ENCODE results near the gene NPIPA5.
"Not testable (repeated sequence)": the region's sequence is repeated elsewhere in the genome, so short reads cannot be mapped to it uniquely, and the experiment has no call there.

NPIPA5 gene

GRCh38 chr16:15393025-15393424 is 14.9 kb upstream of the NPIPA5 start:
- in situ Hi-C loops (cut with HindIII; ENCODE audit: low sequenced_read_pairs) = not testable (repeated sequence)

DNA sequence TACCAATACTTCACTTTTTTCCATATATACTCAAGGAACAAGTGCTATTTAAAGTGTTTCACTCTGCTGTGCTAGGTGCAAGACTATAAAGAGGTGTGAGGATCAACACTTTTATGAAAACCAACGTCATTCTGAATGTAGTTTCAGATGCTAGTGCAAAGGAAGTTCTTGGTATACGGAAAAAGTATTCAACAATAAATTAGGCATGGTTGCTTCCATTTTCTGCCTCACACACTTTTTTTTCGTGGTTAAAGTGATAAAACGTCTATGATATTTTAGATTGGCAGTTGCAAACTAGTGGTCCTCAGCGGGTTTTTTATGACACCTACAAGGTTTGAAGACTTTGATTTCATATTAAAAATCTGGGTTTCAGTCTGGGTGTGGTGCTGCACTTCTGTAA is 11.8 kb upstream of the NPIPA5 start:
- in situ Hi-C loops (cut with HindIII; ENCODE audit: low sequenced_read_pairs) = not testable (repeated sequence)

- in situ Hi-C loops (cut with HindIII; ENCODE audit: low sequenced_read_pairs) = not testable (repeated sequence)
These were observed 10.0 kb upstream of the NPIPA5 start for GRCh38 chr16:15388060-15388459.

- in situ Hi-C loops (cut with HindIII; ENCODE audit: low sequenced_read_pairs) = not testable (repeated sequence)
These were observed 4.7 kb upstream of the NPIPA5 start for GRCh38 chr16:15382810-15383209.

DNA sequence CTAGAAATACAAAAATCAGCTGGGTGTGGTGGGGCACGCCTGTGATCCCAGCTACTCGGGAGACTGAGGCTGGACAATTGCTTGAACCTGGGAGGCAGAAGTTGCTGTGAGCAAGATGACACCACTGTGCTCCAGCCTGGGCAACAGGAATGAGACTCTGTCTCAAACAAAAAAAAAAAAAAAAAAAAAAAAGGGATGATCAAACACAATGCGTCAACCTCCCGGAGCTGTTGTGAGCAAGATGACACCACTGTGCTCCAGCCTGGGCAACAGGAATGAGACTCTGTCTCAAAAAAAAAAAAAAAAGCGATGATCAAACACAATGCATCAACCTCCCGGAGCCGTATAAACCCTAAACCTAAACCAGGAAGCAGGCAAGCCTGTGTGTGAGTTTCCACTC is 20.6 kb downstream of the NPIPA5 start:
- in situ Hi-C loops (cut with HindIII; ENCODE audit: low sequenced_read_pairs) = not testable (repeated sequence)

GRCh38 chr16:15354846-15355245 is 23.2 kb downstream of the NPIPA5 start:
- in situ Hi-C loops (cut with HindIII; ENCODE audit: low sequenced_read_pairs) = not testable (repeated sequence)

DNA sequence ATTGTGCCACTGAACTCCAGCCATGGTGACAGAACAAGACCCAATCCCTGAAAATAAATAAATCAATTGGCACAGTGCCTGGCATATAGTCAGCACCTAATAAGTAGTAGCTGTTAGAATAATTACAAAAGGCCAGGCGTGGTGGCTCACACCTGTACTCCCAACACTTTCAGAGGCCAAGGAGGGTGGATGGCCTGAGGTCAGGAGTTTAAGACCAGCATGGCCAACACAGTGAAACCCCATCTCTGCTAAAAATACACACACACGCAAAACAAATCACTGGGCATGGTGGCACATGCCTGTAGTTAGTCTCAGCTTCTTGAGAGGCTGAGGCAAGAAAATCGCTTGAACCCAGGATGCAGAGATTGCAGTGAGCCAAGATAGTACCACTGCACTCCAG is 25.2 kb downstream of the NPIPA5 start:
- in situ Hi-C loops (cut with HindIII; ENCODE audit: low sequenced_read_pairs) = not testable (repeated sequence)

DNA sequence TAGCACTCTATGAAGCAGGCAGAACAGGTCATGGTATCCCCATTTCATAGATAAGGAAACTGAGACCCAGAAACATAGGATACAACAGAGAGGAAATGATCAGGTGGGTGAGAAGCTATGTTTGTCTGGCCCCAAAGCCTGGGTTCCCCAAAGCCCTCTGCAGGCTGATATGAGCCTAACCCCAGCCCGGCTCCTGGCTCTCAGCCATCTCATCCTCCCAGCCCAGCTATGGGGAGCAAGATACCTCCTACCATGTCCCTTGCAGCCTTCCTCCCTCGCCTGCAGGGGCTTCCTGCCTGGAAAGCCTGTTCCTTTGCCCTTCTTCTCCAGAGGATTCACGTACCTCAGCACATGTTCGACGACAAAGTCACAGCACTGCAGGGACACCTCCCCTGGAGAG is 26.3 kb downstream of the NPIPA5 start:
- in situ Hi-C loops (cut with HindIII; ENCODE audit: low sequenced_read_pairs) = not testable (repeated sequence)

DNA sequence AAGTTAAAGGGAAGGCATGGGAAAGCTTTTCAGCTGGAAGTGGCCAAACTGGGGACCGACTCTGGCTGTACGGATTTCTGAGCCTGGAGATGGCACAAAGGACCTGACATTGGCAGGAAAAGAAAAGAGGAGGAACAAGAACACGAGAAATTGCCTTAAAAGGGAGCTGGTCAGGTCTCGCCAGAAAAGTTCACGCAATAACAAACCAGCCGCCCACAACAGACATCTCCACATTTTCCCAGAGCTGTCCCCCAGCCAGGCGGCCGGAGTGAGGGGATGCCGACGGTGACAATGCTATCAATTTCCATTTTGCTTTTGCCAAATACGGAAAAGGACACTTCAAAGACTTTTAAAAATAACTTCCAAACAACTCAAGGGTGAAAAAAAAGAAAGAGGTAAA is 26.8 kb downstream of the NPIPA5 start:
- in situ Hi-C loops (cut with HindIII; ENCODE audit: low sequenced_read_pairs) = not testable (repeated sequence)

- in situ Hi-C loops (cut with HindIII; ENCODE audit: low sequenced_read_pairs) = not testable (repeated sequence)
These were observed 29.4 kb downstream of the NPIPA5 start for GRCh38 chr16:15348721-15349120.

- in situ Hi-C loops (cut with HindIII; ENCODE audit: low sequenced_read_pairs) = not testable (repeated sequence)
These were observed 35.8 kb downstream of the NPIPA5 start for GRCh38 chr16:15342337-15342736.

DNA sequence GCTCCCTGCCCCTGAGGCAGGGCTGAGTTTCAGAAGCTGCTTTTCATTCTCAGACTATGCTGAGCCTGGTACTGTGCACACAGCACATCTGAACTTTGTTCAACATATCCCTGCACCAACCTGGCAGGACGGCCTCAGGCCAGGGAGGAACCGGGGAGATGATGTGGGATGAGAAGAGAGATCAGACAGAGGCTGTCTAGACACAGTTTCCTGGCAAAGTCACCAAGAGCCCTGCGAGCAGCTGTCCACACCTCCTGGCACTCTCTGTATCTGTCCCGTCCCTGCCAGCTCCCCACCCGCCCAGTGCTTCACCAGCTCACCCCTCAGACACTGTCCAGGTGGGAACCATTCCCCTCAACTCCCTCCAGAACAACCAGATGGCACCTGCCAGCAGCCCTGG is 39.1 kb downstream of the NPIPA5 start:
- in situ Hi-C loops (cut with HindIII; ENCODE audit: low sequenced_read_pairs) = not testable (repeated sequence)

GRCh38 chr16:15337974-15338605 is 40.0 kb downstream of the NPIPA5 start:
- in situ Hi-C loops (cut with HindIII; ENCODE audit: low sequenced_read_pairs) = not testable (repeated sequence)

GRCh38 chr16:15335609-15336008 is 42.5 kb downstream of the NPIPA5 start:
- in situ Hi-C loops (cut with HindIII; ENCODE audit: low sequenced_read_pairs) = not testable (repeated sequence)

- in situ Hi-C loops (cut with HindIII; ENCODE audit: low sequenced_read_pairs) = not testable (repeated sequence)
These were observed 44.1 kb downstream of the NPIPA5 start for GRCh38 chr16:15333969-15334368.

DNA sequence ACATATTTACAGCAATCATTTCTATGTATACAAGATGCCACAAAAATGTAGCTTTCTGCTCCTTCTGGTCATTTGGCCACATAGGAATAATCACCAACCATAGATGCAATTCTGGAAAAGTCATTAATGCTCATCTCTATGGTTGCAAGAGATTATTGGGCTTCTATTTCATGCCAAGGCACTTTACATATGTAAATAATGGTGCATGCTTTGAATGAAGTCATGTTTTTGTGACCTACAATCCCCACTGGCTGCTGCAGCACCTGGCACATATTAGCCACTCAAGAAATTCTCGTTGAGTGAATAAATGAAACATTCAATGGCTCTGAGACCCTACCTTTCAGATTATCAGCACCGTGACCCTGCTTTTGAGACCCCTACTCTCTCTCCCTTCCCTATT is 47.1 kb downstream of the NPIPA5 start:
- in situ Hi-C loops (cut with HindIII; ENCODE audit: low sequenced_read_pairs) = not testable (repeated sequence)

GRCh38 chr16:15324954-15325353 is 53.1 kb downstream of the NPIPA5 start:
- in situ Hi-C loops (cut with HindIII; ENCODE audit: low sequenced_read_pairs) = not testable (repeated sequence)

DNA sequence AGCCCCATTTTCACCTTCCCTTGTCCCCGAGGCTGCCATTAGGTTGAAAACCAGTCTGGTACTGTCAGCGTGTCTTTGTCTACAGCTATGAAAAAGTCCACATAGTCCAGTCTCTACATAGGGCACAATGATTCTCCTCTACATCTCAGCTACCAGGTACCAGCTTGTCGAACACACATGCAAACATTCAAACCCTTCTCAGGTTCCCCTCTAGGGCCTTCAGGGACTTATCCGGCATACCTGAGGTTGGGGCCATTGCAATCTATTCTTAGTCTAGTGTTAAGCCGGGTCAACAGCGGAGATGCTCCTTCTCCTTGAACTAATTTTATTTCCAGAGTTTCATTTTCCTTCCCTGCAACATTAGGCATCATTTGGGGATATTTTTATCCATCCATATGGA is 54.7 kb downstream of the NPIPA5 start:
- in situ Hi-C loops (cut with HindIII; ENCODE audit: low sequenced_read_pairs) = not testable (repeated sequence)

- in situ Hi-C loops (cut with HindIII; ENCODE audit: low sequenced_read_pairs) = not testable (repeated sequence)
These were observed 56.9 kb downstream of the NPIPA5 start for GRCh38 chr16:15321221-15321620.

GRCh38 chr16:15314562-15314961 is 63.5 kb downstream of the NPIPA5 start:
- in situ Hi-C loops (cut with HindIII; ENCODE audit: low sequenced_read_pairs) = not testable (repeated sequence)
